SK-N-SH treated with all-trans-retinoic acid at 6 μM for 48 hours (cell line): ENCODE data around the gene CNTN2.

Source experiments
- ATAC-seq: fragments of 200-7000 bp; cut with Tn5 transposase; 3 replicates; pipeline ENCODE4 v1.9.1; 2020; ENCODE audit warnings: mild to moderate bottlenecking, moderate library complexity
- ARNTL ChIP-seq: fragments of 450-650 bp; formaldehyde crosslinking; IDR thresholded peaks from 2 replicates; pipeline ENCODE4 v1.5.0; 2020; ENCODE audit warnings: low read depth, mild to moderate bottlenecking, moderate library complexity, borderline replicate concordance
- BACH2 ChIP-seq: fragments of 250-450 bp; sonication (Bioruptor Pico); IDR thresholded peaks from 2 replicates; pipeline ENCODE4 v1.9.0; 2021; ENCODE audit warnings: mild to moderate bottlenecking, borderline replicate concordance
- CSDC2 ChIP-seq: fragments of 250-450 bp; sonication (Bioruptor Pico); IDR thresholded peaks from 2 replicates; pipeline ENCODE4 v1.5.0; 2020; ENCODE audit warnings: mild to moderate bottlenecking, moderate library complexity
- ESRRG ChIP-seq: fragments of 250-450 bp; sonication (Bioruptor Pico); IDR thresholded peaks from 2 replicates; pipeline ENCODE4 v1.6.1; 2021; ENCODE audit warnings: mild to moderate bottlenecking
- GLIS3 ChIP-seq: fragments of 250-450 bp; sonication (Bioruptor Pico); IDR thresholded peaks from 2 replicates; pipeline ENCODE4 v1.5.0; 2020; ENCODE audit warnings: mild to moderate bottlenecking, moderate library complexity
- ISL1 ChIP-seq: fragments of 250-450 bp; sonication (Bioruptor Pico); IDR thresholded peaks from 2 replicates; pipeline ENCODE4 v2.1.2; 2022; ENCODE audit warnings: mild to moderate bottlenecking, moderate library complexity
- OSR1 ChIP-seq: fragments of 250-450 bp; sonication (Bioruptor Pico); IDR thresholded peaks from 2 replicates; pipeline ENCODE4 v1.8.0; 2022; ENCODE audit warnings: moderate library complexity, mild to moderate bottlenecking, inconsistent platforms
- PPARA ChIP-seq: fragments of 250-450 bp; sonication (Bioruptor Pico); IDR thresholded peaks from 2 replicates; pipeline ENCODE4 v1.5.0; 2020; ENCODE audit warnings: mild to moderate bottlenecking, borderline replicate concordance
- RARB ChIP-seq: fragments of 250-450 bp; sonication (Bioruptor Pico); IDR thresholded peaks from 2 replicates; pipeline ENCODE4 v1.8.0; 2021; ENCODE audit warnings: mild to moderate bottlenecking, moderate library complexity
- SNAI2 ChIP-seq: fragments of 250-450 bp; sonication (Bioruptor Pico); IDR thresholded peaks from 2 replicates; pipeline ENCODE4 v1.5.0; 2020; ENCODE audit warnings: mild to moderate bottlenecking, moderate library complexity
- TCF4 ChIP-seq: fragments of 250-450 bp; sonication (Bioruptor Pico); IDR thresholded peaks from 2 replicates; pipeline ENCODE4 v1.8.0; 2021; ENCODE audit warnings: mild to moderate bottlenecking, moderate library complexity, borderline replicate concordance
- TOX ChIP-seq: fragments of 250-450 bp; sonication (Bioruptor Pico); IDR thresholded peaks from 2 replicates; pipeline ENCODE4 v1.8.0; 2021; ENCODE audit warnings: mild to moderate bottlenecking, moderate library complexity, borderline replicate concordance
- ZC3H10 ChIP-seq: fragments of 250-450 bp; sonication (Bioruptor Pico); IDR thresholded peaks from 2 replicates; pipeline ENCODE4 v1.5.1; 2021; ENCODE audit warnings: mild to moderate bottlenecking, moderate library complexity
- ZFP3 ChIP-seq: fragments of 250-450 bp; sonication (Bioruptor Pico); IDR thresholded peaks from 2 replicates; pipeline ENCODE4 v1.5.0; 2020; ENCODE audit warnings: mild to moderate bottlenecking, moderate library complexity
- ZFP30 ChIP-seq: fragments of 450-650 bp; formaldehyde crosslinking; IDR thresholded peaks from 2 replicates; pipeline ENCODE4 v1.5.0; 2022; ENCODE audit warnings: mild to moderate bottlenecking, moderate library complexity
- ZNF565 ChIP-seq: fragments of 450-650 bp; formaldehyde crosslinking; conservative IDR thresholded peaks from 2 replicates; pipeline ENCODE4 v1.5.0; 2020; ENCODE audit warnings: low read depth, mild to moderate bottlenecking, moderate library complexity
- ZNF70 ChIP-seq: fragments of 450-650 bp; formaldehyde crosslinking; IDR thresholded peaks from 2 replicates; pipeline ENCODE4 v1.5.0; 2020; ENCODE audit warnings: mild to moderate bottlenecking, moderate library complexity
- TF ChIP-seq, protein P1 (sequence below): fragments of 250-450 bp; sonication (Bioruptor Pico); IDR thresholded peaks from 2 replicates; pipeline ENCODE4 v1.5.1; 2021; ENCODE audit warnings: mild to moderate bottlenecking, moderate library complexity
- TF ChIP-seq, protein P2 (sequence below): fragments of 250-450 bp; sonication (Bioruptor Pico); IDR thresholded peaks from 2 replicates; pipeline ENCODE4 v1.8.0; 2021; ENCODE audit warnings: low read depth, mild to moderate bottlenecking, moderate library complexity, borderline replicate concordance
- TF ChIP-seq, protein P3 (sequence below): fragments of 250-450 bp; sonication (Bioruptor Pico); IDR thresholded peaks from 2 replicates; pipeline ENCODE4 v1.5.1; 2020; ENCODE audit warnings: low read depth, mild to moderate bottlenecking, moderate library complexity

CNTN2 gene

DNA sequence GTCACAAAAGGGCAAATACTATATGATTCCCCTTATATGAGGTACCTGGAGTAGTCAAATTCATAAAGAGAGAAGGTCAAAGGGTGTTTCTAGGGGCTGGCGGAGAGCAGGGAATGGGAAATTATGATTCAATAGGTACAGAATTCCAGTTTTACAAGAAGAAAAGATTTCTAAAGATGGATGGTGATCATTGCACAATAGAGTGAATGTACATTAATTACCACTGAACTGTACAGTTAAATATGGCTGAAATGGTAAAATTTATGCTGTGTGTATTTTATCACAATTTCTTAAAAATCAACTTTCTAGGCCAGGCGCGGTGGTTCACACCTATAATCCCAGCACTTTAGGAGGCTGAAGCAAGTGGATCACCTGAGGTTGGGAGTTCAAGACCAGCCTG, 59.4 kb downstream of the CNTN2 start:
- ATAC-seq: no peak

DNA sequence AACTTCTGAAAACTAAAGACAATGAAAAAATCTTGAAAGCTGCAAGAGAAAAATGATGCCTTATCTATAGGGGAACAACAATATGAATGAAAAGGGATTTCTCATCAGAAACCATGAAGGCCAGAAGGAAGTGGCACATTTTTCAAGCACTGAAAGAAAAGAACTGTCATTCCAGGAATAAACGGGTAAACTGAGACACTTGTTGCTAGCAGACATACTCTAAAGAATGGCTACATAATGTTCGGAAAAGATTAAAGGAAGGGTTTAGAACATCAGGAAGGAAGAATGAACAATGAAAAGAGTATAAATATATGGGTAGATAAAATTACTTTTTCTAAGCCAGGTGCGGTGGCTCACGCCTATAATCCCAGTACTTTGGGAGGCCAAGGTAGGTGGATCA, 64.3 kb downstream of the CNTN2 start:
- TF ChIP-seq ZC3H10 (CRISPR knock-in tag) (no peak), ZFP30 (CRISPR knock-in tag) (no peak)
- TF ChIP-seq, protein P1, sequence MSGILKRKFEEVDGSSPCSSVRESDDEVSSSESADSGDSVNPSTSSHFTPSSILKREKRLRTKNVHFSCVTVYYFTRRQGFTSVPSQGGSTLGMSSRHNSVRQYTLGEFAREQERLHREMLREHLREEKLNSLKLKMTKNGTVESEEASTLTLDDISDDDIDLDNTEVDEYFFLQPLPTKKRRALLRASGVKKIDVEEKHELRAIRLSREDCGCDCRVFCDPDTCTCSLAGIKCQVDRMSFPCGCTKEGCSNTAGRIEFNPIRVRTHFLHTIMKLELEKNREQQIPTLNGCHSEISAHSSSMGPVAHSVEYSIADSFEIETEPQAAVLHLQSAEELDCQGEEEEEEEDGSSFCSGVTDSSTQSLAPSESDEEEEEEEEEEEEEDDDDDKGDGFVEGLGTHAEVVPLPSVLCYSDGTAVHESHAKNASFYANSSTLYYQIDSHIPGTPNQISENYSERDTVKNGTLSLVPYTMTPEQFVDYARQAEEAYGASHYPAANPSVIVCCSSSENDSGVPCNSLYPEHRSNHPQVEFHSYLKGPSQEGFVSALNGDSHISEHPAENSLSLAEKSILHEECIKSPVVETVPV (CRISPR knock-in tag): no peak
- no peak for ATAC-seq

More for the DNA sequence above, 59.4 kb downstream of the CNTN2 start:
- TF ChIP-seq, protein P1 (CRISPR knock-in tag): no peak
- TF ChIP-seq OSR1 (CRISPR knock-in tag) (no peak), TCF4 (CRISPR knock-in tag) (no peak)
- TF ChIP-seq, all 23 proteins: peak for 0

DNA sequence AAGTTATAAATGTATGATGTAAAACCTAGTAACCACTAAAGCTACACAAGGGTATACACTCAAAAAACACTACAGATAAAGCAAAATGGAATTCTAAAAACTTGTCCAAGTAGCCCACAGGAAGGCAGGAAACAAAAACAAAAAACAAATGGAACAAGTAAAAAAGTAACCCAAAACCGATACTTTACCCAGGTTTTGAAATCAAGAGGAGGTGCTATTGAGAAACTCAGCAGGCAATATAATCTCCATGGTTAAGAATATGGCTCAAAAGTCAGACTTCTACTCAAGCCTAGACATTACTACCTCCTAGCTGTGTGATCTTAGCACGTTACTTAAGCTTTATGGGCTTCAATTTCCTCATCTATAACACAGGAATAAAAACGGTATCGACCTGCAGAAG, 65.5 kb downstream of the CNTN2 start:
- TF ChIP-seq ESRRG (CRISPR knock-in tag): no peak
- ATAC-seq: no peak

DNA sequence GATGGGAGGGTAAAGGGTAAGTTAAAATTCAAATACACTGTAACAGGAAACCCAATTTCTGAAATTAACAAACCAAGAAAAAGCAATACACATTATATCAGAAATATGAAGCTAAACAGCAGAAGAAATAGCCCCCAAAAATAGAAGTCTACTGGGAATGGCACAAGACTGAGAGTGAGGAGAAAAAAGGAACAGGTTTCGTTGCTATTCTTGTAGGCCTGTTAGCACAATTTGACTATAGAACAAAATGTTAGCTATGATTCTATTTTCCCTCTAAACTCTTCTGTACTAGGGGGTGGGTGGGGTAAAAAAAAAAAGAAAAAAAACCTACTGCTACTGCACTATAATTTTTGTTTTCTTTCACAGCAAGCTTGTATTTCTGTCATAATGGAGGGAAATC, 66.3 kb downstream of the CNTN2 start:
- no peak for ATAC-seq
- TF ChIP-seq GLIS3 (CRISPR knock-in tag) (no peak), TCF4 (CRISPR knock-in tag) (no peak), ZFP3 (CRISPR knock-in tag) (no peak), CSDC2 (CRISPR knock-in tag) (no peak)

DNA sequence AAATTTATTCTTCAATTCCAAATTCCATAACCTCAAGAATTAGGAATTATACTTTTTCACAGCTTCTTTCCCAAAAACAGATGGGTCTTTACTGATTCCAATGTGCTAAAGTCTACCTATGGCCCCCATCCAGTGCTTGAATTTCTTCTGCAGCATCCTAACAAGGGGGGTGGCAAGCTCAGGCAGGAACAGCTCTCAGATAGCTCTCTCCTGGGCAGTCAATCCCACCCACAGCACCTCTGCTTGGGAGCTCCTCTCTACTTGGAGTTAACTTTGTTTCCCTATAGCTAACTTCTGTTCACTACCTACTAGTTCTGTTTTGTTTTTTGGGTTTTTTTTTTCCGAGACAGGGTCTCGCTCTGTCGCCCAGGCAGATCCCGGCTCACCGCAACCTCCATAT, 66.7 kb downstream of the CNTN2 start:
- TF ChIP-seq ZFP3 (CRISPR knock-in tag) (no peak), SNAI2 (no peak), ISL1 (CRISPR knock-in tag) (no peak)
- TF ChIP-seq, protein P1 (CRISPR knock-in tag): no peak
- ATAC-seq: no peak

DNA sequence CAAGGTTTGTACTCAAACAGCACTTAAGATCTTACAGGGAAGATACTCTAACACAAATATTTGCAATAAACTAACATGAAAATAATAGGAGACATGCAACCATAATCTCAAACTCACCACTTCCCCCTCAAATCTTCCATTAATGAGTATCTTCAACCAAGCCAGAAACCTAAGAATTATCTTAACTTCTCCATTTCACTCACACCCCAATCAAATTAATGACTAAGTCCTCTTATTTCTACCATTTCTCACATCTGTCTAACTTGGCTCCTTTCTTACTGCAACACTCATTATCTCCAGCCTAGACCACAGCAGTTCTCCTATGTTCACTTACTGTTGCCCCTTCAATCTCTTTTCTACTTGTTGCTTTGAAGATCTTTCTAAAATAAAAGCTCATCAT, 68.3 kb downstream of the CNTN2 start:
- ATAC-seq: no peak
- TF ChIP-seq, protein P2, sequence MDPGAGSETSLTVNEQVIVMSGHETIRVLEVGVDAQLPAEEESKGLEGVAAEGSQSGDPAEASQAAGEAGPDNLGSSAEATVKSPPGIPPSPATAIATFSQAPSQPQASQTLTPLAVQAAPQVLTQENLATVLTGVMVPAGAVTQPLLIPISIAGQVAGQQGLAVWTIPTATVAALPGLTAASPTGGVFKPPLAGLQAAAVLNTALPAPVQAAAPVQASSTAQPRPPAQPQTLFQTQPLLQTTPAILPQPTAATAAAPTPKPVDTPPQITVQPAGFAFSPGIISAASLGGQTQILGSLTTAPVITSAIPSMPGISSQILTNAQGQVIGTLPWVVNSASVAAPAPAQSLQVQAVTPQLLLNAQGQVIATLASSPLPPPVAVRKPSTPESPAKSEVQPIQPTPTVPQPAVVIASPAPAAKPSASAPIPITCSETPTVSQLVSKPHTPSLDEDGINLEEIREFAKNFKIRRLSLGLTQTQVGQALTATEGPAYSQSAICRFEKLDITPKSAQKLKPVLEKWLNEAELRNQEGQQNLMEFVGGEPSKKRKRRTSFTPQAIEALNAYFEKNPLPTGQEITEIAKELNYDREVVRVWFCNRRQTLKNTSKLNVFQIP (CRISPR knock-in tag): no peak
- TF ChIP-seq ZNF565 (CRISPR knock-in tag) (no peak), ZFP30 (CRISPR knock-in tag) (no peak), ZC3H10 (CRISPR knock-in tag) (no peak), OSR1 (CRISPR knock-in tag) (no peak), BACH2 (CRISPR knock-in tag) (no peak), ARNTL (CRISPR knock-in tag) (no peak), CSDC2 (CRISPR knock-in tag) (no peak), PPARA (CRISPR knock-in tag) (no peak), ESRRG (CRISPR knock-in tag) (no peak), RARB (CRISPR knock-in tag) (no peak), TCF4 (CRISPR knock-in tag) (no peak), ZNF70 (CRISPR knock-in tag) (no peak), GLIS3 (CRISPR knock-in tag) (no peak), SNAI2 (no peak), ISL1 (CRISPR knock-in tag) (no peak), TOX (CRISPR knock-in tag) (no peak)
- TF ChIP-seq, protein P1 (CRISPR knock-in tag): no peak
- TF ChIP-seq, protein P3, sequence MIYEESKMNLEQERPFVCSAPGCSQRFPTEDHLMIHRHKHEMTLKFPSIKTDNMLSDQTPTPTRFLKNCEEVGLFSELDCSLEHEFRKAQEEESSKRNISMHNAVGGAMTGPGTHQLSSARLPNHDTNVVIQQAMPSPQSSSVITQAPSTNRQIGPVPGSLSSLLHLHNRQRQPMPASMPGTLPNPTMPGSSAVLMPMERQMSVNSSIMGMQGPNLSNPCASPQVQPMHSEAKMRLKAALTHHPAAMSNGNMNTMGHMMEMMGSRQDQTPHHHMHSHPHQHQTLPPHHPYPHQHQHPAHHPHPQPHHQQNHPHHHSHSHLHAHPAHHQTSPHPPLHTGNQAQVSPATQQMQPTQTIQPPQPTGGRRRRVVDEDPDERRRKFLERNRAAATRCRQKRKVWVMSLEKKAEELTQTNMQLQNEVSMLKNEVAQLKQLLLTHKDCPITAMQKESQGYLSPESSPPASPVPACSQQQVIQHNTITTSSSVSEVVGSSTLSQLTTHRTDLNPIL (CRISPR knock-in tag): no peak
- TF ChIP-seq, all 23 proteins: peak for 0
